Stimulated activated CD8-positive, alpha-beta memory T cell treated with anti-CD3 and anti-CD28 coated beads, Interleukin-4, amount 100 ng/mL, for 1 hour (primary cell): ENCODE measurements around the gene SF1.

Experiments
- DNase-seq, 2 donors: peaks; one replicate each; pipeline ENCODE4 v3.0.0-alpha.2; 2020; ENCODE audit warnings: low read depth in 2 of 2, low spot score in 1 of 2

SF1 gene

DNA sequence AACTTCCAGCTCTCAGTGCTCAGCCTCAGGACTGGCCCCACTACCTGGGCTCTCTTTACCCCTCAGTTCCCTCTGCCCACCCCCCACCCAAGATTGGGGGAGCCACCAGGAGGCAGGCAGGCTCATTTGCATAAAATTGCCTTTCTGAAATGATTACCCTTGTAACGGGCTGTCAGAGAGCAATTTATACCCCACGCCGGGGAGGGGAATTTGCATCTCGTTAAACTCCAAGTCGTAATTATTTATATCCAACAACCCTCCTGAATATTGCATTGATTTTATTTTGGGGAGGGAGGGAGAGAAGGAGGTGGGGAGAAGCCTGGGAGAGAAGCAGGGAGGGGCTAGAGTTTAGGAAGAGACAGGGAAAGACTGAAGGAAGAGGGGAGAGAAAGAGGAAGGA is 63.7 kb downstream of the SF1 start:
- no peak for DNase-seq
